Eye (tissue), 1 donor: ENCODE results near the gene C2CD2.
A peak's percentile ranks its signal among the peaks of the same experiment; 100 is the strongest.

Source experiments
- DNase-seq: peaks from one replicate; pipeline ENCODE4 v3.0.0-alpha.2; 2015

C2CD2 gene

DNA sequence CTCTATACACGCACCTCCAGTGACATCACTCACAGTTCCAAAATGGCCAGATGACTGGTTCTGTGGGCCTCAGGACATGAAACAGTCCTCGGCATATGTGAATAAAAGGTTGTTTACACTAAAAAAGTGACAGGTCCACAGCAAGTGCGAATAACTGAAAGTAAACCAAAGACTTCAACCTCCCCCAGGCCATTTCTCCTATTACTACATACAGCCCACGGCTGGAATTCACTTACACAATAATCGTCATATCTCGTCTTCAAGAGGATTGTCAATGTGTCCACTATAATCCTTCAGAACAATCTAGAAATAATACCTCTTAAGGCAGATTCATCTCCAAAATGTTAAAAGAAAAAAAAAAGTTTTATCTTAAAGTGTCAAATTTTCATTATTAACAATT is 72.8 kb downstream of the C2CD2 start:
- no peak for DNase-seq

DNA sequence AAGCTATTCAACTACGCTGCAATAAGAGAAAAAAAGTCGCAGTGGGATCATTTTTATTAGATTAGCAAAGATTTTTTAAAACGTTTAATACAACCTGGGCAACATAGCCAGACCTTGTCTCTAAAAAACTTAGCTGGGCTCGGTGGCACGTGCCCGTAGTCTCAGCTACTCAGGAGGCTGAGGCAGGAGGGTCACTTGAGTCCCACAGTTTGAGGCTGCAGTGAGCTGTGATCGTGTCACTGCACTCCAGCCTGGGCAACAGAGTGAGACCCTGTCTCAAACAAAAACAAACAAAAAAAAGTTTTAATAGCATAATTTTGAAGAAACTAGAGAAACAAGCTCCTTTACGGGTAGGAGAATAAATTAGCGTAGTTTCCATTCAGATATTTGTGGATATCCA is 73.7 kb downstream of the C2CD2 start:
- DNase-seq = no peak

DNA sequence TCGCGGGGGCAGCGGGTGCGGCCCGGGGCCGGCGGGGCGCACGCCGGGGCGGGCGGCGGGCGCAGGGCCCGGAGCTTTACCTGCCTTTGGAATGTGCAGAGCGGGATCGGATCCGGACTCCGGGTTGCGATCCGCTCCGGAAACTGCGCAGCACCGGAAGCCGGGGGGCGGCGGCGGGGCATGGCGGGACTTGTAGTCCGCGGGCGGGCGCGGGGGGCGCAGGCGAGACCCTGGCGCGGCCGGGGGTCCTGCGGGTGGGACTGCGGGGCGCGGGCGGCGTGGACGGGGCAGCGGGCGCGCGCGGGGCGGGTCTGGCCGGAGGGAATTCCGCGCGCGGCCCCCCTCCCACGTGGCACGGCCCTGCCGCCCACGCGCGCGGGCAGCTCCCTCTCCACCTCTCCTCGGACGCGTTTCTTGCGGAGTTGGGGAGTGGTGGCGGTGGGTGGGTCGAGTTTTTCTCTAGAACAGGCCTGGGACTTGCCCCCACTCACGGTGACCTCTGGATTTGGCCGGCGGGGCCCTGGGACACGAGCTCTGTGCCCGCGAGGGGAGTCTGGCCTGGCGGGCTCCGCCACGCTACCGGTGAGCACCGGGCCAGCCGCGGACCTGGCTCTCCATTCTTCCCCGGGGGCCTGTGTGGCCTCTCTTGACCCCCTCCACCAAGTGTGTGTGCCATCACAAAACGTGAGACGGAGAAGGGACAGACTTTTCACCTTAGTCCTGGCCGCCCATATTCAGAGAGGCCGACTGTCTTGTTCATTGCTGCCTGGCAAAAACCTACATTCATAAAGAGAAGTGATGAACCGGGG is 74.4 kb downstream of the C2CD2 start, which contains the start of gene PRDM15:
PRDM15 (minus strand) TSS at position 155 of the 809 bp plus-strand sequence. CDS start 18,981 bp downstream, outside the sequence.
- peak; percentile 92 for DNase-seq

DNA sequence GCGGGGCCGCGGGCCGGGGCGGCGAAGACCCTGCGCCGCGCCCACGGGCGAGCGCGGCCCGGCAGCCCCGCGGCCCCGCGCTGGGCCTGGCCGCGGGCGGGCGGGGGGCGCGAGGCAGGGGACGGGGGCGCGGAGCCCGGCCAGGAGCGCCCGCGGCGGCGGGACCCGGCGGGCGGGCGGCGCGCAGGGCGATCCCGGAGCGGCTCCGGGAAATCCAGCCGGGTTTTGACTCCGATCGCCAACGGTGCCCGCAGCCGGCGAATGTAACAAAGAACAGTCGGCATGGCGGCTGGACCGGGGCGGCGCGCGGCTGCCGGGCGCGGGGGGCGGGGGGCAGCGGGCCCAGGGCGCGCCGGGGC is 75.0 kb downstream of the C2CD2 start:
- peak; percentile 90 for DNase-seq

DNA sequence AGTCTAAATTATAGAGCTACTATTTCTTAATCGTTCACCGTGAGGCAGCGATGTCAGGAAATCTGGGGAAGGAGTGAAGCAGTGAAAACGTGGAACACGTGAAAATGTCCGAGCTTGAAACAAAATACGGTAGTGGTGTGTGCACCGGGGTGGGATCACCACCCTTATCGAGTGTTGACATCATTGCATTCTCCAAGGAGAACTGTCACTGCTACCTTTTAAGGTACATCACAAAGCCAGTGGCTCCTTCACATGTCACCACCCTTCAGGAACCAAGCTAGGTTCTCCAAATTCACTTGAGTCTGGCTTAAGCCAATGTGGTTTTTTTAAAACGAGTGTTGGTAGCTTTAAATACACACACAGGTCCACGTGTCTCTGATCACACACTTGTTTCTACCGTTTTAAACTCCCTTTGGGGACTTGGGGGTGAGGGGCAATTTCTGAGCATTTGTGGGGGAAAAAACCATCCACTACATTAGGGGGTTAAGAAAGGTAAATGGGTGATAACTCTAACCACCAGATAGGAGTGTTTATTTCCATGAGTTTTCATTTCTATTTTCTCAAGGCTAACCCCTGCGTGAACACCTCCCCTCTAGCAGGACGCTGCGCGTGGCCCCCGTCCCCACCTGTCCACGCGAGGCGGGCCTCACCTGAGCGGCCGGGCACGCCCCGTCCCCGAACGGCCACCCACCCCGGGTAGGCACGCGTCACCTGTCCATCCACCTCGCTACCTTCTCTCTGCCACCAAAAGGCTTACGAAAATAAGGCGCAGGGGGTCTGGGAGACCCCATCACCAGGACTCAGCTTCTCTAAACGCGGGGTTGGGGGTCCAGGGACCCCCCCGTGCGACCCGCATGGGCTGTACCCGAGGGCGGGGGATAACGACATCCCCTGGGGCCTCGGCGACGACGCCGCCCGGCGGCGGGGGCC is 75.7 kb downstream of the C2CD2 start:
- DNase-seq = peak; percentile 69

DNA sequence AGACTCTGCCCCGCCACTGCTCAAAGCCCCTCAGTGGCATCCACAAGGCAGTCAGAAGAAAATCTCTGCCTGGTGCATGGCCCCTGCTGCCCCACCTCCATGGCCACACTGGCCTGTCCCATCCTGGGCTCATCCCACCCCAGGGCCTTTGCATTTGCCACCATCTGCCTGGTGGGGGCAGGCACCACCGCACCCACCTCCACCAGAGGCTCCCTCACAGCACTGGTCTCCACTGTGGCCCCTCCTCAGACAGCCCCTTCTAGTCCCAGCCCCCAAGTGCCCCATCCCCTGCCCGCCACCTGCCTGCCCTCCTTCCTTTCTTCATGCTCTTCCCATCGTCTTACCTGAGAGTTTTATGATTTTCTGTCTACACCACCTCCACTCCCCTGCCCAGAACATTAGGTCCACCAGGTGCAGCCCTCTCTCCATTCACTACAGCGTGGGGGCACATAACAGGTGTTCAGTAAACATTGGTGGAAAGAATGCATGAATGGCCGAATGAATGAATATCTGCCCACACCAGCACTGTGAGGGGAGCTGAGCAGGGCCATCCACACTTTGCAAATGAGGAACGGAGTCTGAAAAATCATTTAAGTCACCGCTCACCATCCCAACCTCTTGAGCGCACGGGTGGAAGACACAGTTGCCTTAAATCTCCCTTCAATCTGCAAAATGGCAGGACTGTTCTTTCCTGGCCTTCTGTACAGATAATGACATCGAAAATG is 76.7 kb downstream of the C2CD2 start:
- no peak for DNase-seq

DNA sequence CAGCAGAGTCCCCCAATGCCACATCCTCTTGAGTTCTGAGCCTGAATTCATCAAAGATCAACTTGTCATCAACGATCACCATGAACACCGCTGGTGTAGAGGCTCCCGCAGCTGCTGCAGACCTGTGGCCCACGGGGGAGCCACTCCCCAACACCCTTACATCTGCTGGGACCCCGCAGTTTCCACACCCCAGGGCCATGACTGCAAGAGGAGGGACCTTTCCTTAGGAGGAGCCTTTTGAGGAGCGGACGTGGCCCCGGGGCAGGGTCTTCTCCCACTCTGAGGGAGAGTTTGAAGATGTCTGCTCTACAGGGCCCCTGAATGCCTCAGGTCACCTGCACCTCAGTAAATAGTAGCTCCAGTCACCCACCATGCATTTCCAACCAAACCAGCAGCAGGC is 77.4 kb downstream of the C2CD2 start:
- no peak for DNase-seq

DNA sequence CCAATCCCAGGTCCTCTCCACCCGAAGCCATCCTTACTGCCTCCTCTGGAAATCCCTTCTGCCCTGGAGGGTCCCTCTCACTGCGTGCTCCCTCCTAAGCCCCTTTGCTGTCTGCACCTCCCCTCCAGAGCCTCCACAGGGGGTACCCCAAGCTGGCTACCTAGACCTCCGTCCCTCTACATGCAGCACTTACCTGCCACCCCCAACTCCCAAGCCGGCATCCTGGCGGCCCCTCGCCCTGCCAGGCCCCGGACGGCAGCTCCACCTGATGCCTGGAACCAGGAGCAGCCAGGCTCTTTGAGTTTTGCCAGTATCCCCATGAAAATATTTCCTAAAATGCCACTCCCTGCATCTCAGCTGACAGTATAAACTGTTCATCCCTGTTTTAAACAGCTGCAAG is 78.7 kb downstream of the C2CD2 start:
- DNase-seq = no peak

DNA sequence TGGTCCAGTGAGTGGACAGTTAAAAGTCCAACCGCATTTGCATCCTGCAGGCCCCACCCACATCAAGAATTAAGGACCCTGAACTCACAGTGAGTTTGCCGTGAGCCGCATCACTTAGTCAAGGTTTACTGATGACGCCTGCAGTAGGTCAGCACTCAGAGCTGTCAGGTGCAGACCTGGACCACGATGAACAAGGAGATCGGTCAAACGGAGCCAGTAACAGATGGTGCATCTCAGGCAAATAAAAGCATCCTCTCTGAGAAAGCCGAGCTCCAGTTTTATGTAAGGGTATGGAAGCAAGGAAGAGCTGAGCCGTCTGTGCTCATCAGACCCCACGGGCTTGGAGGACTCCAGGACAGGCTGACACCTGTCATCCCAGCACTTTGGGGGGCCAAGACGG is 79.2 kb downstream of the C2CD2 start:
- DNase-seq = no peak

DNA sequence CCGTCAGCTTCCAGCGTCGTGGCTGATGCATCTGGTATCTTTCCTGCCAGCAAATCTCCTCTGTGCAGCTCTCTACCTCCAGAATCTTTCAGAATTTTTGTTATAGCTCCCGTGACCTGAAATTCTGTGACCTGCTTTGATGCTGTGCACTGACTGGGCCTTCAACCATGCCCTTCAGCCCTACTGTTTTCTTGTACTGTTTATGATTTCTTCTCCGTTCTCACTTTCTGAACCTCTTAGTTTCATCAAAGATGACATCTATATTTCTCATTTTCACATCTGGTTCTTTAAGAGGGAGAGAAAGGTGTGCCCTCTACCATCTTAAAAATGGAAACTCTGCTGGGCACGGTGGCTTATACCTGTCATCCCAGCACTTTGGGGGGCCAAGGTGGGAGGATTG is 80.4 kb downstream of the C2CD2 start:
- no peak for DNase-seq

DNA sequence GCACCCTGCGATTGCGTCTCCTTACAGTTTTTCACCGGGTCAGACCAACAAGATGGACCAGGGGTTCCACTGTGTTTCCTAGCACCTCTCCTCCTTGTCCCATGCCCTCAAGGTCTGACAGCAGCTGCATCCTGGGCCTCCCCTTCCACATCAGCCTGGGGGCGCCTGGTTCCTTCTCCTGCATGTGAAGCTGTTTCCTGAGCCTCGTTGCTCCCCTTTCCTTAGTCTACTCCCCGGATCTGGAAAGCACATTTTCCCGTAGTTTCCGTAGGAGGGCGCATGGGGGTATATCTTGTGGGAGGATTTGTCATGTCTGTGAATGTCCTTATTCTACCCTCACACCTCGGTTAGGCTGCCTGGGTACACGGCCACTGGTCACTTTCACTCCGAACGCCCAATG is 80.8 kb downstream of the C2CD2 start:
- no peak for DNase-seq

DNA sequence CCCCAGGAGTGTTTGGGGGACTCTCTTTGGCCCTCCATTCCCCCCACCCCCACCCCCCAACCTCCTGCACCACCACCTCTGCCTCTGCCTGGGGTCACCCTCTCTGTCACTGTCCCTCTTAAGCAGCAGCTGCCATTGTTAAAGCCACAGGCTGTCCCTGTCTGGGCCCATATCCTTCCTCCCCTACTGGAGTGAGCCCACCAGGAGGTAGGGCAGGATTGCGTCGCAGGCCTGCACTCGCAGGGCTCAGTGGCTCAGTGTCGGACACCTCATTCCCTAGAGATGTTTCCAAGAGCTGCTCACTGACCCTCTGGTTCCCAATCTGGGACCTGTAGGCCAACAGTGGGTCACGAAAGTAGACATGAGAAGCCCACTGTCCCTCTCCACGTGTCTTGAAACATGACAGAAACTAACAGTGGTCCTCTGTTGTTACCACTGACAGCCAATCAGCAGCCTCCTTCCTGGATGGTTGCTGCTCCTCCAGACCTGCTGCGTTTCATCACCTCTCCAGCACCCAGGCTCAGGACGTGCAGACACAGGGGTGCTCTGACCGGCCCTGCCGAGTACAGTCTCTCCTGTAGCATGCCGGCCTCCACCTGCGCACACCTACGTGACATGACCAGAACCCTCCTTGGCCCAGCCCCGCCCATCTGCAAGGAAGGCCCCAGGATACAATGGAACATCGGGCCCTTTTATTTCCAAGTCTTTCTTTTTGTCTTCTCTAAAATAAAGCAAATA is 82.4 kb downstream of the C2CD2 start:
- DNase-seq = no peak

DNA sequence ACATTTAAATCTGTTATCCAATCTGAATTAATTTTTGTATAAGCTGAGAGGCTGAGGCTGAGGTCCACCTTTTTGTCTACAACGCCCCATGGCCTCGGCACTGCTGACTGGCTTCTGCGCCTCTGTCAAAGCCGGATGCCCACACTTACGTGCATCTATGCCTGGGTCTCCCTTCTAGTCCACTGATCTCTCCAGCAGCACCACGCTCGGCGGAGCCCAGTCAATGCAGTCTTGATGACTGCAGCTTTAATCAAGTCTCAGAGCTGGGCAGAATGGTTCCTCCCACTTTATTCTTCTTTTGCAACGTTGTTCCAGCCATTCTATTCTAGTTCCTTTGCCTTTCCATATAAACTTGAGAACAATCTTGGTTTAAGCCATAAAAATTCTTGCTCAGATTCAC is 84.0 kb downstream of the C2CD2 start:
- peak; percentile 68 for DNase-seq

DNA sequence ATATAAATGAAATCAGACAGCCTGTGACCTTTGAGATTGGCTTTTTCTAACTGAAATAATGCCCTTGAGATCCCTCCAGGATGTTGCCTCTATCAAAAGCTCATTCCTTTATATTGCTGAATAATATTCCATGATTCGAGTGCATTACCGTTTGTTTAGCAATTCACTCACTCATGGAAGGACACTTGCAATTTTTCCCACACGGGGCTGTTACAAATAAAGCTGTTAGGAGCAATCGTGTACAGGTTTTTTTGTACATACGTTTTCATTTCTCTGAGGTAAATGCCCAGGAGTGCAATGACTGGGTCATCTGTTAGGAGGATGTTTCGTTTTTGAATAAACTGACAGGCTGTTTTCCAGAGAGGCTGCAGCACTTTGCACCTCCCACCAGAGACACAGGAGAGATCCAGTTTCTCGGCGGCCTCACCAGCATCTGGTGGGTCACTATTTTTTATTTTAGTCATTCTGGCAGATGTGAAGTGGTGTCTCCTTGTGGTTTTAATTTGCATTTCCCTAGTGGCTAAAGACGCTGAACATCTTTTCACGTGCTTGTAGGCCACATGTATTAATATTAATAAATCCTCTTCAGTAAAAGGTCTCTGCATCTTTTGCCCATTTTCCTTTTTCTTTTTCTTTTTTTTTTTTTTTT is 85.6 kb downstream of the C2CD2 start:
- DNase-seq = peak; percentile 33

DNA sequence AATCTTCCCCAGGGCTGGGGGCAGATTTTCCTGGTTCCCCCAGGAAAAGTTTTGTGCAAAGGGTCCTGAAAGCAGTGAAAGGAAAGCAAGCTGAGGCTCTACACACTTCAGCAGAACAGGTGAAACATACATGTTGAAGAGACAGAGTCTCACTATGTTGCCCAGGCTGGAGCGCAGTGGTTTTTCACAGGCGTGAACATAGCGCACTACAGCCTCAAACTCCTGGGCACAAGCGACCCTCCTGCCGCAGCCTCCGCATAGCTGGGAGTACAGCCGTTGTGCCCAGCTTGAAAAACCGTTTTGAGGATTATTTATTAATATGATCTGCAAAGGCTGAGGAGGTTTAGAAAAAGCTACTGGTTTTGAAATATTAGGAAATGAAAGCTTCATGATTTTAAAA is 86.5 kb downstream of the C2CD2 start:
- DNase-seq = no peak

DNA sequence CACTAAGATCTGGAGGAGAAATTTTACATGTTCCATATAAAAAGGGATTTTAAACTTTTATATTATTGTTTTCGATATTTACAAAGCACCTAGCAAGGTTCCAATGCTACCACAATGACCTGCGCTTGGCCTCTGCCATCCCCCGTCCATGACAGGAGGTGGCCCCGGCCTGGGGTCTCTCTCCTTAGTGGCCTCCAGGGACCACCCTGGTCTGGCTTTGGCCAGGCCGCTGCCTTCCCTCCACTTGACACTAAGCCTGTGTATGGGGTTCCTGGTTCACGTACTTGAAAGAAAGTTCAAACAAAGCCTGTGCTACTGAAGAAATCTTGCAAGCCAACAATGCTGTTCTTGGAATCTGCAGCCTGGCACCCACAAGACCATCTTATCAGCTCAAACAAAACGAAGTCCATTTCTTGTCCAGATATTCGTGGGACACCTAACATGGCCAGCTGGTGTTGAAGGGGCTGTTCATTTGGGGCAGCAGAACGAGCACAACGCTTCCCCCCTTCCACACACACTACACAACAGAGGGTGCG is 87.5 kb downstream of the C2CD2 start:
- no peak for DNase-seq

DNA sequence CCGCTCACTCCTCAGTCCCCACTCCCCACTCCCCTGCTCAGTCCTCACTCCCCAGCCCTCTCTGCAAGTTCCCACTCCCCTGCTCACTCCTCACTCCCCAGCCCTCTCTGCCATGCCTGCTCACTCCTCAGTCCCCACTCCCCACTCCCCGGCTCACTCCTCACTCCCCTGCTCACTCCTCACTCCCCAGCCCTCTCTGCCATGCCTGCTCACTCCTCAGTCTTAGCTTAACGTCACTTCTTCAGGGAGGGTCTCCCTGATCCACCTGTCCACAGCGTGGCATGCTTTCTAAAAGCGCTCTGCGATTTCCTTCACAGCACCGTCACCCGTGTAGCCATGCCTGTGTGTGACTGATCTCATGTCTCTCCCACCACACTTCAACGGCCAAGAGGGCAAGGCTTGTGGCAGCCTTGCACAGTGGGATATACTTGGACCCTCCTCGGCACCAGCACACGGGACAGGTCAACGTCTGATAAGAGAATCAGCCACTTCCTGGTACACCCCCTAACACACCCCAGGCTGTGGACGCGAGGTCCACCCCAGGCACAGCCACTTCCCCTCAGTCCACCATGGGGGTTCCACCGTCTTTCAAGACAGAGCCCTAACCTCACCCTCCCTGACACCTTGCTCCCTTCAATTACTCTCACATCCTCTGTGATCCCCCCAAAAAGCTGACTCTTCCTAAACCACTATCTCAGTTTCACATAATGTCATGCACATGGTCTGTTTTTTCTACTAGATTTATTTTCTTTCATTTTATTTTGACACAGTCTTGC is 88.6 kb downstream of the C2CD2 start:
- DNase-seq = no peak

DNA sequence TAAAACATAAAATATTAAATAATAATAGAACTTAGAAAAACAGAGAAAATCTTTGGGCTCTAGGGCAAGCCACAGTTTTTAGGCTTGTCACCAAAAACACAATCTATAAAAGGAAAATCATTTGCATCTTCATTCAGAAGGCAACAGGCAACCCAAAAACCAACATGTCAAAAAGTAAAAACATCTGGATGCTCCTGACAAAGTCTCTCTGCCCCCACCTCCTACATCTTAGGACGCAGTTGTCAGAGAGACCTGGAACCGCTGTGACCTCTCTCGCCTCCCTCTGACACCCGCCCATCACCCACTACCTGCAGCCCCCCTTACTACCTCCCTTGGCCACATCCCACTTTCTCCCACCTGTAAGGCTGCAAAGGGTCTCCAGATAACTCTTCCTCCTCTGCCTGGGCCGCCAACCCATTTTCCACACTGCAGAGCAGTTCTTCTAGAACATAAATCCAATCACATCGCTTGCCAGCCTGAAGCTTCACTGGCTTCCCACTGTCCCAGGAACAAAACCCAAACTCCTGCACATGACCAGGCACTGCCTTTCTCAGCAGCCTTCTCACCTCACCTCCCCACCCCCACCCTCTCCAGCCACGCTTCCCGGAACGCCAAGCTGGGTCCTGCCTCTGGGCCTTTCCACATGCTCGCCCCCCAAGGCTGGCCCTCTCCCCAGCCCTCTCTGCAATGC is 89.4 kb downstream of the C2CD2 start:
- no peak for DNase-seq

DNA sequence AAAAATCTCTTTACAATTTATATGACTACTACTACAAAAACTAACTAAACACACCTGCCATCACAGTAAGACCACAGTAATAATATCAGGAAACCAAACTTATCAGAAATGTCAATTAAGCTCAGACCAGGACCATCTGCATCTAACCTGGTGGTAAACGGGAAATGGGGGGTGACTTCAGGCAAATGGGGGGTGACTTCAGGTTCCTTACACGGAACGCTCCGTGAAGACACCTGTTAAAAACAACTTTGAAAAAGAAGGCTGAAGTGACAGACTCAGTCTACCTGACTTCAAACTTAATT is 90.4 kb downstream of the C2CD2 start:
- no peak for DNase-seq

DNA sequence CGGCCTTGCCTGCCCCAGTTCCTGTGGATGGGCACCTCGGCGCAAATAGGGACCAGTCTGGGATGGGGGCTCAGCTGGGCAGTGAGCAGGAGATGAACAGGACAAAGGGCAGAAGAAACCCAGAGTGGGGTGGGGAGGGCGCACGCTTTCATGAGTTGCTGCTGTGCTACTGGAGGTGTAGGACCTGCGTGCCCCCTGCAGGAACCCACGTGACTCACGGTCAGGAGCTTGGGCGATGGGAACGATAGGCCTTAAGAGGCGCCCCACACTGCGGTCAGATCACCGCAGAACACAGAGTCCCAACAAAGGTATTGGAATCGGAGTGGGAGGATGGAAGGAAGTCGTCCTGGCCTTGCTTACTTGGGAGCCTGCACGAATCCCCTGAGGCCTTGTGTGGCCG is 91.8 kb downstream of the C2CD2 start:
- DNase-seq = no peak

DNA sequence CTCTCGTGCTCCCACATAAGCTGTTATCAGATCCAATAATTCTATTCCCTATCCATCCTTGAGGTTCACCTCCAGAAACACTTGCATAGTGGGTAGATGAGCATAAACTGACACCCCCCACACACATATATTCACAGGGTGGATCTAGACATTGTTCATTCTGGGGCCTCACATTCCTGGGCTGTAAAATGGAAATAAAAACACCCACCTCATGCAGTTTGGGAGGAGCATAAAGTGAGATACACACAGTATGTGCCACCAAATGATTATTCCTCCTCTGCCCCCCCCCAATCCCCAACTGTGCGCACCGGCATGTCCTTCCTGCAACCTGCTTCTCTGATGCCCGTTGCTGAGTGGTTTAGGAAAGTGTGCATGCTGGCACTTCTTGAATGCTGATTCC is 92.6 kb downstream of the C2CD2 start:
- DNase-seq = no peak
